Upper lobe of left lung (tissue), 4 donors: ENCODE results near the gene MGAM2.

ENCODE experiments used
- CTCF ChIP-seq, 6 experiments: fragments of 450-650 bp in 4 of 6; fragments of 200-600 bp in 2 of 6; sonication (generic) in 2 of 6; IDR thresholded peaks; one replicate each; pipeline ENCODE4 v1.5.1; 2016 to 2019; ENCODE audit warnings: antibody characterized with exemption in 6 of 6
- POLR2A ChIP-seq, 4 donors: fragments of 450-650 bp; IDR thresholded peaks; one replicate each; pipeline ENCODE4 v1.5.1; 2016 to 2017; ENCODE audit warnings: antibody characterized with exemption in 4 of 4, mild to moderate bottlenecking in 2 of 4
- POLR2AphosphoS5 ChIP-seq, 2 donors: sonication (generic); formaldehyde crosslinking; IDR thresholded peaks; one replicate each; pipeline ENCODE4 v1.5.1; 2017; ENCODE audit warnings: antibody characterized with exemption in 2 of 2

DNA sequence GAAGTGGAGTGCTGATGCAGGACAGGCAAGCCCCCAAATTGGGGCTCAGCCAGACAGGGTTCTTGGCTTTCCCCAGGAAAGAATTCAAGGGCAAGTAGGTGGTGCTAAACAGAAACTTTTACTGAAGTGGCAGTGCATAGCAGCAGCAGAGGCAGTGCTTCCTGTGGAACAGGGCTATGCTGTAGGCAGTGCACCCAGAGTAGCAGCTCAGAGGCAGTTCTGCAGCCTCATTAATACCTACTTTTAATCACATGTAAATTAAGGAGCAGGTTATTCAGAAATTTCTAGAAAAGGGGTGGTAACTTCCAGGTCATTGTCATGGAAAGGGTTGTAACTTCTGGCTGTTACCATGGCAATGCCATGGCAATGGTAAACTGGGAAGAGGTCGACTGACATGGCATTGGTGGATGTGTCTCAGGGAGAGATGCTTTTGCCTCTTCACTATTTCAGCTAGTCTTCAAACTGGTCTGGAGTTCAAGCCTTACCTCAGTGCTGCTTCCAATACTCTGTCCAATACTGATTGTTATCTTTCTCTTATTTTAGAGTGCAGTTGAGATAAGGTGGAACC, 117.1 kb downstream of the MGAM2 start:
- no peak for TF ChIP-seq CTCF (IDR thresholded peaks at IDR 0.05)
- no peak for TF ChIP-seq POLR2AphosphoS5 (IDR thresholded peaks at IDR 0.05)
- no peak for TF ChIP-seq POLR2A (IDR thresholded peaks at IDR 0.05)
